OCI-LY3 (cell line): ENCODE results near the gene IGHMBP2.

Experiments used
- H2AFZ ChIP-seq: fragments of 200-600, 300-600 bp; shearing (Covaris generic); 2 replicates; pipeline ENCODE4 v1.6.0; 2014; ENCODE audit warnings: antibody characterized with exemption, low read depth, low read length
- H3K27ac ChIP-seq: fragments of 200-600, 300-600 bp; sonication (generic); 2 replicates; pipeline ENCODE4 v1.5.1; 2014; ENCODE audit warnings: mild to moderate bottlenecking, low read length, moderate library complexity, mixed read lengths
- H3K27me3 ChIP-seq: fragments of 200-600, 300-600 bp; sonication (generic); 2 replicates; pipeline ENCODE4 v1.6.1; 2014; ENCODE audit warnings: low read depth, low read length, mixed read lengths
- H3K36me3 ChIP-seq: fragments of 200-600, 300-600 bp; sonication (generic); replicated peaks from 2 replicates; pipeline ENCODE3; 2014; ENCODE audit warnings: low read depth, low read length, mixed read lengths
- H3K4me1 ChIP-seq: fragments of 300-600, 200-600 bp; sonication (generic); 2 replicates; pipeline ENCODE4 v1.6.1; 2014; ENCODE audit warnings: low read length, mixed read lengths
- H3K4me2 ChIP-seq: fragments of 200-600, 300-600 bp; sonication (generic); 2 replicates; pipeline ENCODE4 v1.6.1; 2014; ENCODE audit warnings: low read length, mixed read lengths
- H3K4me3 ChIP-seq: fragments of 300-600, 200-600 bp; sonication (generic); 2 replicates; pipeline ENCODE4 v1.5.1; 2014; ENCODE audit warnings: antibody characterized with exemption, mild to moderate bottlenecking, low read length, moderate library complexity
- H3K79me2 ChIP-seq: fragments of 300-600, 200-600 bp; shearing (Covaris generic); 2 replicates; pipeline ENCODE4 v1.6.1; 2014; ENCODE audit warnings: mild to moderate bottlenecking, low read length, mixed read lengths
- H3K9ac ChIP-seq: fragments of 300-600, 200-600 bp; shearing (Covaris generic); 2 replicates; pipeline ENCODE4 v1.6.0; 2014; ENCODE audit warnings: mild to moderate bottlenecking, low read length, moderate library complexity
- H3K9me3 ChIP-seq: fragments of 200-600, 300-600 bp; shearing (Covaris generic); 2 replicates; pipeline ENCODE4 v1.6.1; 2014; ENCODE audit warnings: low read length, mixed read lengths; ENCODE audit not compliant: insufficient read depth
- H4K20me1 ChIP-seq: fragments of 200-600, 300-600 bp; sonication (generic); 2 replicates; pipeline ENCODE4 v1.6.1; 2016; ENCODE audit warnings: low read length, mixed read lengths; ENCODE audit not compliant: insufficient read depth
- EZH2phosphoT487 ChIP-seq: fragments of 200-600 bp; shearing (Covaris generic); IDR thresholded peaks from 2 replicates; pipeline ENCODE4 v1.6.1; 2018; ENCODE audit warnings: antibody characterized with exemption, mixed run types, low read depth
- TF ChIP-seq, protein P1 (sequence below): fragments of 200-600, 300-600 bp; sonication (generic); IDR thresholded peaks from 2 replicates; pipeline ENCODE4 v1.5.1; 2014; ENCODE audit warnings: antibody characterized with exemption, low read length, low read depth

Gene IGHMBP2

DNA sequence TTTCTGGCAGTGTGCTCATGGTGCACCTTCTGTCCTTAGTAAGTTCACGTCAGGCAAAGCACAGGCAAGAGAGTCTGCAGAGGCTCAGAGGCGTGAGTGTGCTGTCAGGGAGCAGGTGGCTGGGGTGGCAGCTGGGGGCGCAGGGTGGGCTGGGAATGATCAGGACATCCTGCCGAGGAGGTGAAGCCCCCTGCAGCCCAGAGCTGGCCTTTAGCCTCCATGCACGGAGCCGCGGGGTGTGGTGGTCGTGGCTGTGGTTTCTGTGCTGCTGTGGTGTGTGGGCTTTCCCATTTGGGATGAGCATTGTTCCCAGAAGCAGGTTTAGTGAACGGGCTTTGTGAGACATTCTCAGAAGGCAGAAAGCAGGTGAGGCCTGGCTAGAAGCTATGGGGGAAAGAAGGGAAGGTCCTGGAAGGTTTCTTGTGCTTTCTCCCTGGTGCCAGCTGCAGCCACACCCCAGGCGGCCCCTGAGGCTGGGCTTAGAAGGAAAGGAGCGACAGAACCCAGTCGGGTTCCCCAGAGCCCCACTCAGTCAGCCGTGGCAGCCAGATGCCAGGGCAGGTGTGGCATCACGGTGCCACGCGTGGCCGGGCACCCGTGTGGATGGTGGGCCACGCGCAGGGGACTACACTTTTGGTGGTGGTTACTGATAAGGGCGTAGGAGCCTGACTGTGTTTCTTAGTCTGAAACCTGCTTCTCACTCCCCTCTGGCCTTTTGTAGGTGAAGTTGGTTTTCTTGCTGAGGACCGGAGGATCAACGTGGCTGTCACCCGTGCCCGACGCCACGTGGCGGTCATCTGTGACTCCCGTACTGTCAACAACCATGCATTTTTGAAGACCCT, 32.0 kb downstream of the IGHMBP2 start:
- no peaks in the 10 kb centered on the region for H3K79me2 ChIP-seq
- H3K36me3 ChIP-seq = peaks cover 41% of the 10 kb centered on the region

DNA sequence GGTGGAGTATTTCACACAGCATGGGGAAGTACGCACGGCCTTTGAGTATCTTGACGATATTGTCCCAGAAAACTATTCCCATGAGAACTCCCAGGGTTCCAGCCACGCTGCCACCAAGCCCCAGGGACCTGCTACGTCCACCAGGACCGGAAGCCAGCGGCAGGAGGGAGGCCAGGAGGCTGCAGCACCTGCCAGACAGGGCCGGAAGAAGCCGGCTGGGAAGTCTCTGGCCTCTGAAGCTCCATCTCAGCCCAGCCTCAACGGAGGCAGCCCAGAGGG, 32.6 kb downstream of the IGHMBP2 start:
- Histone ChIP-seq H3K27ac (no peak overlapping the region), H3K4me1 (no peaks in the 10 kb centered on the region), H3K4me3 (no peak overlapping the region), H3K79me2 (no peaks in the 10 kb centered on the region), H4K20me1 (no peaks in the 10 kb centered on the region), H3K4me2 (no peak overlapping the region), H3K9ac (no peak overlapping the region), H2AFZ (no peak overlapping the region), H3K27me3 (no peaks in the 10 kb centered on the region), H3K9me3 (no peaks in the 10 kb centered on the region), H3K36me3 (peaks cover 41% of the 10 kb centered on the region)
- TF ChIP-seq, protein P1, sequence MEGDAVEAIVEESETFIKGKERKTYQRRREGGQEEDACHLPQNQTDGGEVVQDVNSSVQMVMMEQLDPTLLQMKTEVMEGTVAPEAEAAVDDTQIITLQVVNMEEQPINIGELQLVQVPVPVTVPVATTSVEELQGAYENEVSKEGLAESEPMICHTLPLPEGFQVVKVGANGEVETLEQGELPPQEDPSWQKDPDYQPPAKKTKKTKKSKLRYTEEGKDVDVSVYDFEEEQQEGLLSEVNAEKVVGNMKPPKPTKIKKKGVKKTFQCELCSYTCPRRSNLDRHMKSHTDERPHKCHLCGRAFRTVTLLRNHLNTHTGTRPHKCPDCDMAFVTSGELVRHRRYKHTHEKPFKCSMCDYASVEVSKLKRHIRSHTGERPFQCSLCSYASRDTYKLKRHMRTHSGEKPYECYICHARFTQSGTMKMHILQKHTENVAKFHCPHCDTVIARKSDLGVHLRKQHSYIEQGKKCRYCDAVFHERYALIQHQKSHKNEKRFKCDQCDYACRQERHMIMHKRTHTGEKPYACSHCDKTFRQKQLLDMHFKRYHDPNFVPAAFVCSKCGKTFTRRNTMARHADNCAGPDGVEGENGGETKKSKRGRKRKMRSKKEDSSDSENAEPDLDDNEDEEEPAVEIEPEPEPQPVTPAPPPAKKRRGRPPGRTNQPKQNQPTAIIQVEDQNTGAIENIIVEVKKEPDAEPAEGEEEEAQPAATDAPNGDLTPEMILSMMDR = no peak
- no peak for TF ChIP-seq EZH2phosphoT487

More for the DNA sequence above, 32.0 kb downstream of the IGHMBP2 start:
- Histone ChIP-seq H4K20me1 (no peaks in the 10 kb centered on the region), H3K9me3 (no peaks in the 10 kb centered on the region), H3K27ac (no peak overlapping the region), H2AFZ (no peak overlapping the region), H3K27me3 (no peaks in the 10 kb centered on the region), H3K4me3 (no peak overlapping the region), H3K4me1 (no peaks in the 10 kb centered on the region), H3K4me2 (no peak overlapping the region), H3K9ac (no peak overlapping the region)
- TF ChIP-seq EZH2phosphoT487 = no peak
- TF ChIP-seq, protein P1 = no peak

DNA sequence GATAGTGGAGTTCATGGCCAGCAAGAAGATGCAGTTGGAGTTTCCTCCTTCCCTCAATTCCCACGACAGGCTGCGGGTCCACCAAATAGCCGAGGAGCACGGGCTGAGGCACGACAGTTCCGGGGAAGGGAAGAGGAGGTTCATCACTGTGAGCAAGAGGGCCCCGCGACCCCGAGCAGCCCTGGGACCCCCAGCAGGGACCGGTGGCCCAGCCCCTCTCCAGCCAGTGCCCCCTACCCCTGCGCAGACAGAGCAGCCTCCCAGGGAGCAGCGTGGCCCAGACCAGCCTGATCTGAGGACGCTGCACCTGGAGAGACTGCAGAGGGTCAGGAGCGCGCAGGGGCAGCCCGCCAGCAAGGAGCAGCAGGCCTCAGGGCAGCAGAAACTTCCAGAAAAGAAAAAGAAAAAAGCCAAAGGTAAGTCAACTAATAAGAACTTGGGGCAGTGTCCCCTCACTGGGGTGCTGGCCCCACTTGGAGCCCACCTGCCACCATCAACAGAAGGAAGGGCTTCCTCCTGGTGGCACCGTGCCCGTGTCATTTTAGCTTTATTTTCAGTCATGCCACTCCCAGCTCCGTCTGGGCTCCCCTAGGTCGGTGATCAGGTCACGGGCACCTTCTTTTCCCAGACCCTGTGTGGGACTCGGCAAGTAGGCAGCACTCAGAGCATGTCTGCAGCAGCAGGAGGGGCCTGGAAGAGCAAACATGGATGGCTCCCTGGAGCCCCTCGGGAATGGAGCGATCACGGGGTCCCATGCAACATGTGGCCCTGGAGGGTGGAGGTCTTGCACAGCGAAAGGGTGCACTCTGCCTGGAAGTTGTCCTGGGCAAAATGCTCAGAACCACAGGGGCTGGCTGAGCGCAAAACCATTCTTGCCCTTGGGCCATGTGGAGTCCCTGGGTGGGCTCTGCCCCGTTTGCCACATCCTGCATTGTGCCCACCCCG, 33.3 kb downstream of the IGHMBP2 start:
- no peaks in the 10 kb centered on the region for H3K79me2 ChIP-seq
- no peak overlapping the region for H3K27ac ChIP-seq
- no peak overlapping the region for H3K9ac ChIP-seq
- H3K4me1 ChIP-seq = no peaks in the 10 kb centered on the region
- H3K4me2 ChIP-seq = no peak overlapping the region
- H3K4me3 ChIP-seq = no peak overlapping the region
- no peak overlapping the region for H2AFZ ChIP-seq
- H3K9me3 ChIP-seq = no peaks in the 10 kb centered on the region
- no peaks in the 10 kb centered on the region for H4K20me1 ChIP-seq
- no peaks in the 10 kb centered on the region for H3K27me3 ChIP-seq
- TF ChIP-seq, protein P1 = no peak
- no peak for TF ChIP-seq EZH2phosphoT487
- H3K36me3 ChIP-seq = peaks cover 41% of the 10 kb centered on the region

DNA sequence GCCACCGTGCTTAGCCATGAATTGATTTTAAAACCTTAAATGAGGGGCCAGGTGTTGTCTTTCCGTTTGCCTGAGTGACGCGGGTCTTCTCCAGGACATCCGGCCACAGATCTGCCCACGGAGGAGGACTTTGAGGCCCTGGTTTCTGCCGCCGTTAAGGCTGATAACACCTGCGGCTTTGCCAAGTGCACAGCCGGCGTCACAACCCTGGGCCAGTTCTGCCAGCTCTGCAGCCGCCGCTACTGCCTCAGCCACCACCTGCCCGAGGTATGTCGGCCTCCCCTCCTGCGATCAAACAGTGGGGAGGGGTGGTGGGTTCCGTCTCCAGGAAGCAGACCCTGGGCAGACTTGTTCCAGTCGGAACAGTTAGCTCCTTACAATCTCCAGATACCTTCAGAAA, 34.4 kb downstream of the IGHMBP2 start:
- H4K20me1 ChIP-seq = no peaks in the 10 kb centered on the region
- no peak overlapping the region for H3K4me2 ChIP-seq
- H3K4me1 ChIP-seq = no peaks in the 10 kb centered on the region
- H3K9ac ChIP-seq = no peak overlapping the region
- H3K4me3 ChIP-seq = no peak overlapping the region
- no peaks in the 10 kb centered on the region for H3K79me2 ChIP-seq
- peaks cover 41% of the 10 kb centered on the region for H3K36me3 ChIP-seq
- no peaks in the 10 kb centered on the region for H3K27me3 ChIP-seq
- no peaks in the 10 kb centered on the region for H3K9me3 ChIP-seq
- H2AFZ ChIP-seq = no peak overlapping the region
- no peak overlapping the region for H3K27ac ChIP-seq
- no peak for TF ChIP-seq EZH2phosphoT487
- TF ChIP-seq, protein P1 = no peak
